ENCODE results near the gene NFKBIZ. TPM values are rescaled to one million over a fixed set of nuclear protein-coding genes. Genes with fewer than 3 reads are reported as not detected.

The NFKBIZ gene
- total RNA-seq, 1 donor from 2014 or later = 39.6 TPM

DNA sequence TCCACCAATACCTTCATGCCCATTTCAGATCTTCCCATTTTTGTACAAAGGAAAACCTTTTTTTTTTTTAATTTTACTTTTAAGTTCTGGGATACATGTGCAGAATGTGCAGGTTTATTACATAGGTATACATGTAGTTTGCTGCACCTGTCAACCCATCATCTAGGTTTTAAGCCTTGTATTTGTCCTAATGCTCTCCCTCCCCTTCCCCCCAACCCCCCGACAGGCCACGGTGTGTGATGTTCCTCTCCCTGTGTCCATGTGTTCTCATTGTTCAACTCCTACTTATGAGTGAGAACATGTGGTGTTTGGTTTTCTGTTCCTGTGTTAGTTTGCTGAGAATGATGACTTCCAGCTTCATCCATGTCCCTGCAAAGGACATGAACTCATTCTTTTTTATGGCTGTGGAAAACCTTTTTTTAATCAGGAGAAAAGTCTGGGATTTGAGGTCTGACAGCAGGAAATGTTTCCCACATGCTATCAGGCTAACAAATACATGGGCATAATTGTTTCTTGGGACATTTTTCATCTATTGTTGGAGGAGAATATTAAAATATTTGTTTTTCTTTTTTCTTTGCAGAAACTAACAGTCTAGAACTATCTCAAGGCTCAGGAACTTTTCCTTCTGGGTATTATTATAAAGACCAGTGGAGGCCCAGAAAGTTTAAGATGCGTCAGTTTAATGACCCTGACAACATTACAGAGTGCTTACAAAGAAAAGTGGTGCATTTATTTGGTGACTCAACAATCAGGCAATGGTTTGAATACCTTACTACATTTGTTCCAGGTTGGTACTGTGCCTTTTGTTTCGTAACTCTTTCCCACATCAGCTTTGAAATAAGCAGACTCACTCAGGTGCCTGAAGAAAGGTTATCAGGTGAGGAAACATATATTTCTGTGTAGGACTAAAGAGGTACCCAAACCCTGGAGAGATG, 32.8 kb upstream of the NFKBIZ start:
- Histone ChIP-seq H3K27me3 (ENCODE audit: insufficient read depth, low read length) (no peaks in the 10 kb centered on the region), H3K4me2 (ENCODE audit: low read length) (no peak overlapping the region), H3K36me3 (ENCODE audit: insufficient read depth, low read length) (no peaks in the 10 kb centered on the region), H3K4me1 (ENCODE audit: insufficient read depth, low read length) (no peaks in the 10 kb centered on the region), H3K79me2 (ENCODE audit: insufficient read depth, low read length) (no peaks in the 10 kb centered on the region), H4K20me1 (ENCODE audit: insufficient read depth, low read length) (no peaks in the 10 kb centered on the region), H3K4me3 (ENCODE audit: insufficient read depth, low read depth, low read length) (no peak overlapping the region), H3K27ac (ENCODE audit: low read depth, low read length) (no peak overlapping the region), H2AFZ (ENCODE audit: low read depth, low read length) (no peak overlapping the region), H3K9ac (ENCODE audit: low read length) (no peak overlapping the region), H3K9me3 (ENCODE audit: insufficient read depth, low read depth, low read length) (no peaks in the 10 kb centered on the region)
- TF ChIP-seq, protein P1, sequence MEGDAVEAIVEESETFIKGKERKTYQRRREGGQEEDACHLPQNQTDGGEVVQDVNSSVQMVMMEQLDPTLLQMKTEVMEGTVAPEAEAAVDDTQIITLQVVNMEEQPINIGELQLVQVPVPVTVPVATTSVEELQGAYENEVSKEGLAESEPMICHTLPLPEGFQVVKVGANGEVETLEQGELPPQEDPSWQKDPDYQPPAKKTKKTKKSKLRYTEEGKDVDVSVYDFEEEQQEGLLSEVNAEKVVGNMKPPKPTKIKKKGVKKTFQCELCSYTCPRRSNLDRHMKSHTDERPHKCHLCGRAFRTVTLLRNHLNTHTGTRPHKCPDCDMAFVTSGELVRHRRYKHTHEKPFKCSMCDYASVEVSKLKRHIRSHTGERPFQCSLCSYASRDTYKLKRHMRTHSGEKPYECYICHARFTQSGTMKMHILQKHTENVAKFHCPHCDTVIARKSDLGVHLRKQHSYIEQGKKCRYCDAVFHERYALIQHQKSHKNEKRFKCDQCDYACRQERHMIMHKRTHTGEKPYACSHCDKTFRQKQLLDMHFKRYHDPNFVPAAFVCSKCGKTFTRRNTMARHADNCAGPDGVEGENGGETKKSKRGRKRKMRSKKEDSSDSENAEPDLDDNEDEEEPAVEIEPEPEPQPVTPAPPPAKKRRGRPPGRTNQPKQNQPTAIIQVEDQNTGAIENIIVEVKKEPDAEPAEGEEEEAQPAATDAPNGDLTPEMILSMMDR (IDR thresholded peaks at IDR 0.05; ENCODE audit: insufficient read depth, low read depth, low read length) = no peak
- no peak for TF ChIP-seq EZH2 (IDR thresholded peaks at IDR 0.05; ENCODE audit: insufficient read depth, low read length)
- peaks cover 2% of the 10 kb centered on the region for H3K4me1 Mint-ChIP-seq (ENCODE audit: low read depth, unreplicated experiment)
- H3K36me3 Mint-ChIP-seq (ENCODE audit: low read depth, unreplicated experiment) = peaks cover 19% of the 10 kb centered on the region
- FAIRE-seq (no peak), DNase-seq (ENCODE audit: low read depth) (peak; percentile 26)
- no peak overlapping the region for H3K4me3 Mint-ChIP-seq (ENCODE audit: unreplicated experiment)
- H3K9me3 Mint-ChIP-seq (ENCODE audit: unreplicated experiment) = no peaks in the 10 kb centered on the region
- no peaks in the 10 kb centered on the region for H3K27me3 Mint-ChIP-seq (ENCODE audit: low read depth, unreplicated experiment)
- H3K27ac Mint-ChIP-seq (ENCODE audit: unreplicated experiment) = no peak overlapping the region

- Mint-ChIP-seq H3K4me3 (ENCODE audit: unreplicated experiment) (no peak overlapping the region), H3K36me3 (ENCODE audit: low read depth, unreplicated experiment) (peaks cover 26% of the 10 kb centered on the region)
- no peak for TF ChIP-seq EZH2 (IDR thresholded peaks at IDR 0.05; ENCODE audit: insufficient read depth, low read length)
- TF ChIP-seq, protein P1 (IDR thresholded peaks at IDR 0.05; ENCODE audit: insufficient read depth, low read depth, low read length) = no peak
These were observed 31.3 kb upstream of the NFKBIZ start for GRCh38 chr3:101817992-101818391.

More at GRCh38 chr3:101817992-101818391, 31.3 kb upstream of the NFKBIZ start:
- Histone ChIP-seq H3K9ac (ENCODE audit: low read length) (no peak overlapping the region), H3K36me3 (ENCODE audit: insufficient read depth, low read length) (peaks cover 5% of the 10 kb centered on the region), H3K9me3 (ENCODE audit: insufficient read depth, low read depth, low read length) (no peaks in the 10 kb centered on the region), H3K4me2 (ENCODE audit: low read length) (no peak overlapping the region), H3K27me3 (ENCODE audit: insufficient read depth, low read length) (no peaks in the 10 kb centered on the region), H3K27ac (ENCODE audit: low read depth, low read length) (no peak overlapping the region), H3K4me1 (ENCODE audit: insufficient read depth, low read length) (no peaks in the 10 kb centered on the region), H3K4me3 (ENCODE audit: insufficient read depth, low read depth, low read length) (no peak overlapping the region), H4K20me1 (ENCODE audit: insufficient read depth, low read length) (no peaks in the 10 kb centered on the region), H2AFZ (ENCODE audit: low read depth, low read length) (no peak overlapping the region), H3K79me2 (ENCODE audit: insufficient read depth, low read length) (no peaks in the 10 kb centered on the region)
- Mint-ChIP-seq H3K27me3 (ENCODE audit: low read depth, unreplicated experiment) (no peaks in the 10 kb centered on the region), H3K9me3 (ENCODE audit: unreplicated experiment) (no peaks in the 10 kb centered on the region), H3K4me1 (ENCODE audit: low read depth, unreplicated experiment) (peaks cover 2% of the 10 kb centered on the region), H3K27ac (ENCODE audit: unreplicated experiment) (no peak overlapping the region)
- FAIRE-seq (no peak), DNase-seq (ENCODE audit: low read depth) (no peak)

All from astrocyte (in vitro differentiated cells and primary cell).